K562 (cell line): ENCODE results near the gene HNRNPA2B1. TPM values are rescaled to one million over a fixed set of nuclear protein-coding genes. Genes with fewer than 3 reads are reported as not detected.

Source experiments
- ATF7 ChIP-seq: fragments of 450-650 bp; IDR thresholded peaks from 2 replicates; pipeline ENCODE4 v1.7.1; 2014; ENCODE audit warnings: mild to moderate bottlenecking, moderate library complexity
- DDX20 ChIP-seq: fragments of 450-650 bp; IDR thresholded peaks from 2 replicates; pipeline ENCODE4 v1.6.1; 2016; ENCODE audit warnings: missing genetic modification characterization, low read depth, mild to moderate bottlenecking, missing compliant biosample characterization, moderate library complexity
- HMGN3 ChIP-seq: IDR thresholded peaks from 2 replicates; pipeline ENCODE4 v1.6.1; 2011; ENCODE audit warnings: borderline replicate concordance, low read depth, mild to moderate bottlenecking, mixed read lengths, low read length; ENCODE audit not compliant: insufficient read length; ENCODE audit errors: extremely low read depth
- KDM4B ChIP-seq, 2 experiments: fragments of 450-650 bp in 1 of 2; sonication (generic) in 1 of 2; IDR thresholded peaks; 2 replicates each; pipeline ENCODE4 v1.6.1; 2016 to 2017; ENCODE audit warnings: borderline replicate concordance in 2 of 2, antibody characterized with exemption in 1 of 2, low read depth in 1 of 2, mild to moderate bottlenecking in 1 of 2
- POLR2A ChIP-seq: fragments of 450-650 bp; conservative IDR thresholded peaks from 2 replicates; pipeline ENCODE4 v1.6.1; 2016
- RBM25 ChIP-seq: fragments of 200-400 bp; formaldehyde crosslinking; IDR thresholded peaks from 2 replicates; pipeline ENCODE4 v1.6.1; 2018; ENCODE audit warnings: low read length, low read depth, moderate library complexity; ENCODE audit not compliant: severe bottlenecking
- SMAD4 ChIP-seq: fragments of 250-450 bp; sonication (Bioruptor Pico); conservative IDR thresholded peaks from 2 replicates; pipeline ENCODE4 v1.8.0; 2021; ENCODE audit warnings: inconsistent platforms, mild to moderate bottlenecking, moderate library complexity
- SRSF9 ChIP-seq: fragments of 200-400 bp; formaldehyde crosslinking; IDR thresholded peaks from 2 replicates; pipeline ENCODE4 v1.6.1; 2017; ENCODE audit warnings: low read depth, low read length, borderline replicate concordance
- TCF7L2 ChIP-seq: fragments of 150-350 bp; IDR thresholded peaks from 2 replicates; pipeline ENCODE4 v1.6.1; 2016; ENCODE audit warnings: low read depth, mild to moderate bottlenecking, low read length, moderate library complexity
- ZFPM2 ChIP-seq: fragments of 250-450 bp; sonication (Bioruptor Pico); IDR thresholded peaks from 2 replicates; pipeline ENCODE4 v1.5.1; 2022; ENCODE audit warnings: mild to moderate bottlenecking
- ZNF584 ChIP-seq: fragments of 200-800 bp; sonication (Bioruptor generic); IDR thresholded peaks from 2 replicates; pipeline ENCODE4 v1.6.1; 2016; ENCODE audit warnings: low read depth, mild to moderate bottlenecking, missing genetic modification characterization, missing compliant biosample characterization
- ZNF696 ChIP-seq: fragments of 250-450 bp; sonication (Bioruptor Pico); conservative IDR thresholded peaks from 2 replicates; pipeline ENCODE4 v1.4.0; 2020; ENCODE audit warnings: mild to moderate bottlenecking, moderate library complexity
- ZNF766 ChIP-seq: fragments of 200-800 bp; sonication (Bioruptor generic); conservative IDR thresholded peaks from 2 replicates; pipeline ENCODE4 v1.6.1; 2016; ENCODE audit warnings: missing genetic modification characterization, missing compliant biosample characterization
- ZSCAN32 ChIP-seq: fragments of 450-650 bp; formaldehyde crosslinking; IDR thresholded peaks from 2 replicates; pipeline ENCODE4 v1.4.0; 2020; ENCODE audit warnings: mild to moderate bottlenecking, moderate library complexity
- polyA plus RNA-seq, 8 experiments: library from polyadenylated mRNA; depleted of rRNA in 4 of 8; stranded (reverse) in 5 of 8; unstranded in 3 of 8; fragments of >200 nt; fragmentation: Nextera tagmentation in 2 of 8; fragmentation: Illumina TruSeq in 1 of 8; extraction: Ambion mirVana in 2 of 8; extraction: Trizol in 1 of 8; gene quantifications; 2 replicates each; pipeline versions ENCODE4 v1.2.1 to v1.2.3, GENCODE V29; 2011 to 2014; ENCODE audit warnings: inconsistent platforms in 1 of 8, missing spikeins in 1 of 8
- total RNA-seq, 7 experiments: library from RNA; depleted of rRNA in 6 of 7; stranded (reverse); fragments of >200 nt in 6 of 7; fragmentation: Illumina TruSeq in 2 of 7; extraction: Trizol in 2 of 7; gene quantifications; 2 replicates each; pipeline versions ENCODE4 v1.2.1 to v1.2.3, GENCODE V29; 2011 to 2021; ENCODE audit warnings: low replicate concordance in 1 of 7
- TF ChIP-seq, protein P1 (sequence below), 2 experiments: fragments of 450-650 bp in 1 of 2; sonication (generic) in 1 of 2; formaldehyde crosslinking in 1 of 2; IDR thresholded peaks in 1 of 2; conservative IDR thresholded peaks in 1 of 2; 2 replicates each; pipeline versions ENCODE4 v1.6.1 to v1.8.1; 2016 to 2023; ENCODE audit warnings: mild to moderate bottlenecking in 2 of 2, moderate library complexity in 2 of 2, inconsistent platforms in 1 of 2, missing genetic modification reagents in 1 of 2
- TF ChIP-seq, protein P2 (sequence below): fragments of 450-650 bp; formaldehyde crosslinking; IDR thresholded peaks from 2 replicates; pipeline ENCODE4 v1.4.0; 2022; ENCODE audit warnings: mild to moderate bottlenecking, moderate library complexity
- TF ChIP-seq, protein P3 (sequence below): fragments of 450-650 bp; formaldehyde crosslinking; IDR thresholded peaks from 2 replicates; pipeline ENCODE4 v1.4.0; 2020; ENCODE audit warnings: mild to moderate bottlenecking, moderate library complexity
- TF ChIP-seq, protein P4 (sequence below): sonication (generic); formaldehyde crosslinking; IDR thresholded peaks from 2 replicates; pipeline ENCODE4 v1.8.0; 2022; ENCODE audit warnings: missing genetic modification reagents, mild to moderate bottlenecking, borderline replicate concordance

Gene HNRNPA2B1
- total and polyA plus RNA-seq, 9 of the 15 experiments (the other 6 are each of a cell fraction or from before 2014, with no cell fraction given): 630 to 1,989 (median 865) TPM

DNA sequence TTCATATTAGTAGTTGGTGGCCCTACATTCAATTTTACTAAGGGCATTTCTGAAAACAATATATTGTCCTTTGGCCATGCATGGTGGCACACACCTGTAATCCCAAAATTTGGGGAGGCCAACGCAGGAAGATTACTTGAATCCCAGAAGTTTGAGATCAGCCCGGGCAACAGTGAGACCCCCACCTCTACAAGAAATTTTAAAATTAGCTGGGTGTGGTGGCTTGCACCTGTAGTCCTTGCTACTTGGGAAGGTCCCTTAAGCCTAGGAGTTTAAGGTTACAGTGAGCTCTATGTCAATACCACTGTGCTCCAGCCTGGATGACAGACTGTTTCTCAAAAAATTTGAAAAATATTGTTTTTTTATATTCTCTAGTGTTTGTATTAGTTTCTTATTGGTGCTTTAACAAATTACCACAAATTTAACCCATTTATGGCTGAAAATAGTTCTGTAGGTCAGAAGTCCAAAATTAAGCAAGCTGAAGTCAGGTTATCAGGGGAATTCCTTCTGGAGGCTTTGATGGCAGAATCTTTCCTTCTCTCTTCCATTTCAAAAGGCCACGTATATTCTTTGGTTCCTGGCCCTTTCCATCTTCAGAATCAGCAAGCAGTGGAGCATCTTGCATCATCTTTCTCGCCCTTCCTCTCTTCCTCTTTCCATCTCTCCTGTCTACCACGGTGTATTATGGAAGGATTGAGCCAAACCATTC is 13.4 kb upstream of the HNRNPA2B1 start (continued):
- TF ChIP-seq, protein P1, sequence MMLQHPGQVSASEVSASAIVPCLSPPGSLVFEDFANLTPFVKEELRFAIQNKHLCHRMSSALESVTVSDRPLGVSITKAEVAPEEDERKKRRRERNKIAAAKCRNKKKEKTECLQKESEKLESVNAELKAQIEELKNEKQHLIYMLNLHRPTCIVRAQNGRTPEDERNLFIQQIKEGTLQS (IDR thresholded peaks at IDR 0.05): peak; percentile 94
- TF ChIP-seq, protein P1 (CRISPR knock-in tag; conservative IDR thresholded peaks at IDR 0.05): no peak
- TF ChIP-seq ATF7 (peak; percentile 75; the same call in 1 of the 2 replicates), RBM25 (peak; percentile 31), DDX20 (no peak), TCF7L2 (no peak), ZNF766 (CRISPR knock-in tag) (no peak), ZFPM2 (no peak), ZNF584 (no peak), SMAD4 (CRISPR knock-in tag) (0 out of 2 replicates have a peak, but pooled peaks have one; percentile 55), HMGN3 (no peak), ZNF696 (CRISPR knock-in tag) (no peak; the same call in 1 of the 2 replicates), POLR2A (peak; percentile 37; the same call in 1 of the 2 replicates), ZSCAN32 (CRISPR knock-in tag) (peak; percentile 31; the same call in 1 of the 2 replicates), SRSF9 (no peak), KDM4B (IDR thresholded peaks at IDR 0.05; ENCODE audit: borderline replicate concordance in 2 of 2, low read depth in 1 of 2) (no peak)
- TF ChIP-seq, protein P2, sequence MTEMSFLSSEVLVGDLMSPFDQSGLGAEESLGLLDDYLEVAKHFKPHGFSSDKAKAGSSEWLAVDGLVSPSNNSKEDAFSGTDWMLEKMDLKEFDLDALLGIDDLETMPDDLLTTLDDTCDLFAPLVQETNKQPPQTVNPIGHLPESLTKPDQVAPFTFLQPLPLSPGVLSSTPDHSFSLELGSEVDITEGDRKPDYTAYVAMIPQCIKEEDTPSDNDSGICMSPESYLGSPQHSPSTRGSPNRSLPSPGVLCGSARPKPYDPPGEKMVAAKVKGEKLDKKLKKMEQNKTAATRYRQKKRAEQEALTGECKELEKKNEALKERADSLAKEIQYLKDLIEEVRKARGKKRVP: peak; percentile 75; the same call in 1 of the 2 replicates
- TF ChIP-seq, protein P3, sequence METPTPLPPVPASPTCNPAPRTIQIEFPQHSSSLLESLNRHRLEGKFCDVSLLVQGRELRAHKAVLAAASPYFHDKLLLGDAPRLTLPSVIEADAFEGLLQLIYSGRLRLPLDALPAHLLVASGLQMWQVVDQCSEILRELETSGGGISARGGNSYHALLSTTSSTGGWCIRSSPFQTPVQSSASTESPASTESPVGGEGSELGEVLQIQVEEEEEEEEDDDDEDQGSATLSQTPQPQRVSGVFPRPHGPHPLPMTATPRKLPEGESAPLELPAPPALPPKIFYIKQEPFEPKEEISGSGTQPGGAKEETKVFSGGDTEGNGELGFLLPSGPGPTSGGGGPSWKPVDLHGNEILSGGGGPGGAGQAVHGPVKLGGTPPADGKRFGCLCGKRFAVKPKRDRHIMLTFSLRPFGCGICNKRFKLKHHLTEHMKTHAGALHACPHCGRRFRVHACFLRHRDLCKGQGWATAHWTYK (CRISPR knock-in tag): no peak
- TF ChIP-seq, protein P4, sequence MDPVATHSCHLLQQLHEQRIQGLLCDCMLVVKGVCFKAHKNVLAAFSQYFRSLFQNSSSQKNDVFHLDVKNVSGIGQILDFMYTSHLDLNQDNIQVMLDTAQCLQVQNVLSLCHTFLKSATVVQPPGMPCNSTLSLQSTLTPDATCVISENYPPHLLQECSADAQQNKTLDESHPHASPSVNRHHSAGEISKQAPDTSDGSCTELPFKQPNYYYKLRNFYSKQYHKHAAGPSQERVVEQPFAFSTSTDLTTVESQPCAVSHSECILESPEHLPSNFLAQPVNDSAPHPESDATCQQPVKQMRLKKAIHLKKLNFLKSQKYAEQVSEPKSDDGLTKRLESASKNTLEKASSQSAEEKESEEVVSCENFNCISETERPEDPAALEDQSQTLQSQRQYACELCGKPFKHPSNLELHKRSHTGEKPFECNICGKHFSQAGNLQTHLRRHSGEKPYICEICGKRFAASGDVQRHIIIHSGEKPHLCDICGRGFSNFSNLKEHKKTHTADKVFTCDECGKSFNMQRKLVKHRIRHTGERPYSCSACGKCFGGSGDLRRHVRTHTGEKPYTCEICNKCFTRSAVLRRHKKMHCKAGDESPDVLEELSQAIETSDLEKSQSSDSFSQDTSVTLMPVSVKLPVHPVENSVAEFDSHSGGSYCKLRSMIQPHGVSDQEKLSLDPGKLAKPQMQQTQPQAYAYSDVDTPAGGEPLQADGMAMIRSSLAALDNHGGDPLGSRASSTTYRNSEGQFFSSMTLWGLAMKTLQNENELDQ: no peak
